GM23248 (cell line): ENCODE results near the gene GAREM2. TPM values are rescaled to one million over a fixed set of nuclear protein-coding genes. Genes with fewer than 3 reads are reported as not detected.
A peak's percentile ranks its signal among the peaks of the same experiment; 100 is the strongest.

Source experiments
- DNase-seq: peaks from one replicate; pipeline ENCODE4 v3.0.0-alpha.2; 2015
- H2AFZ ChIP-seq: fragments of 200-600 bp; sonication (generic); 2 replicates; pipeline ENCODE4 v1.6.1; 2016; ENCODE audit warnings: antibody characterized with exemption
- H3F3A ChIP-seq: fragments of 200-600 bp; sonication (generic); 2 replicates; pipeline ENCODE4 v1.6.1; 2016; ENCODE audit warnings: mild to moderate bottlenecking, antibody characterized with exemption, mixed run types; ENCODE audit not compliant: insufficient read depth
- H3K27ac ChIP-seq: fragments of 200-600 bp; sonication (generic); 2 replicates; pipeline ENCODE4 v1.5.1; 2016; ENCODE audit warnings: mild to moderate bottlenecking
- H3K27me3 ChIP-seq: fragments of 200-600 bp; sonication (generic); replicated peaks from 2 replicates; pipeline ENCODE4 v1.6.1; 2016; ENCODE audit warnings: mild to moderate bottlenecking; ENCODE audit not compliant: insufficient read depth
- H3K36me3 ChIP-seq: fragments of 200-600 bp; sonication (generic); 2 replicates; pipeline ENCODE4 v1.6.1; 2016; ENCODE audit warnings: low read depth, mild to moderate bottlenecking
- H3K4me1 ChIP-seq: fragments of 200-600 bp; sonication (generic); 2 replicates; pipeline ENCODE4 v1.6.1; 2016; ENCODE audit warnings: mild to moderate bottlenecking; ENCODE audit not compliant: insufficient read depth
- H3K4me2 ChIP-seq: fragments of 200-600 bp; sonication (generic); one replicate; pipeline ENCODE4 v1.6.1; 2016; ENCODE audit warnings: mild to moderate bottlenecking; ENCODE audit not compliant: unreplicated experiment
- H3K4me3 ChIP-seq: fragments of 200-600 bp; sonication (generic); 2 replicates; pipeline ENCODE4 v1.5.1; 2016; ENCODE audit warnings: mild to moderate bottlenecking
- H3K79me2 ChIP-seq: fragments of 200-600 bp; sonication (generic); 2 replicates; pipeline ENCODE4 v1.6.1; 2016; ENCODE audit warnings: mild to moderate bottlenecking; ENCODE audit not compliant: insufficient read depth
- H3K9ac ChIP-seq: fragments of 200-600 bp; sonication (generic); 2 replicates; pipeline ENCODE4 v1.6.1; 2016; ENCODE audit warnings: mild to moderate bottlenecking
- H3K9me2 ChIP-seq: fragments of 200-600 bp; sonication (generic); 2 replicates; pipeline ENCODE4 v1.6.1; 2016; ENCODE audit warnings: mixed run types, mild to moderate bottlenecking, moderate library complexity; ENCODE audit not compliant: insufficient read depth
- H3K9me3 ChIP-seq: fragments of 200-600 bp; sonication (generic); one replicate; pipeline ENCODE4 v1.6.1; 2017; ENCODE audit warnings: low read depth
- H4K20me1 ChIP-seq: fragments of 200-600 bp; sonication (generic); 2 replicates; pipeline ENCODE4 v1.6.0; 2016; ENCODE audit not compliant: insufficient read depth
- EZH2 ChIP-seq: fragments of 200-600 bp; sonication (generic); IDR thresholded peaks from 2 replicates; pipeline ENCODE4 v1.6.1; 2018; ENCODE audit warnings: antibody characterized with exemption, mild to moderate bottlenecking; ENCODE audit not compliant: insufficient read depth, poor library complexity, severe bottlenecking
- EZH2phosphoT487 ChIP-seq: fragments of 200-600 bp; sonication (generic); IDR thresholded peaks from 2 replicates; pipeline ENCODE4 v1.6.1; 2018; ENCODE audit warnings: antibody characterized with exemption, moderate library complexity, mild to moderate bottlenecking, low read depth; ENCODE audit not compliant: insufficient read depth
- WGBS, 2 experiments: methylation state at CpG; one replicate each; pipeline ENCODE4 v1.1.6; 2015 to 2017; ENCODE audit warnings: low lambda C conversion rate in 2 of 2, low coverage in 1 of 2; ENCODE audit errors: missing lambda C conversion rate in 2 of 2; 5-methylcytosine and 5-hydroxymethylcytosine counted together
- in situ Hi-C: fragments of 300-500 bp; cut with MboI; formaldehyde crosslinking; loops from 2 replicates; pipeline ENCODE4 v1.15.0; 2020
- polyA plus RNA-seq: library from polyadenylated mRNA; unstranded; fragments of >200 nt; fragmentation: Nextera tagmentation; extraction: Ambion mirVana; gene quantifications from 2 replicates; pipeline ENCODE4 v1.2.1, GENCODE V29; 2016
- total RNA-seq: library from RNA; depleted of rRNA; stranded (reverse); fragments of >200 nt; shearing (Covaris generic); gene quantifications from 2 replicates; pipeline ENCODE4 v1.2.3, GENCODE V29; 2014; rRNA removed

GAREM2 gene
- total and polyA plus RNA-seq, 2 experiments from 2014 or later, result 2.5 to 5.9 TPM

DNA sequence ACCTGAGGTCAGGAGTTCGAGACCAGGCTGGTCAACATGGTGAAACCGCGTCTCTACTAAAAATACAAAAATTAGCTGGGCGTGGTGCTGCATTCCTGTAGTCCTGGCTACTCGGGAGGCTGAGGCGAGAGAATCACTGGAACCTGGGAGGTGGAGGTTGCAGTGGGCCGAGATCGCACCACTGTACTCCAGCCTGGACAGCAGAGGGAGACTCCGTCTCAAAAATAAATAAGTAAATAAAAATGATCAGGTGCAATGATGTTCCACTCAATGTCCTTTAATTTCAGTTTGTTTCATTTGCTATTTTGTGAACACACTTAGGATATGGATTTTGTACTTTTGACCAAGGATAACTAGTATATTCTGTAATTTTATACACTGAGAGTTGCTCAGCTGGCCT is 62.2 kb downstream of the GAREM2 start:
- peaks cover 69% of the 10 kb centered on the region for H3K36me3 ChIP-seq
- DNase-seq, result peak; percentile 9
- H3F3A ChIP-seq, result no peaks in the 10 kb centered on the region
- H3K4me3 ChIP-seq, result no peak overlapping the region
- H3K27me3 ChIP-seq, result no peaks in the 10 kb centered on the region
- H3K9me3 ChIP-seq, result no peaks in the 10 kb centered on the region
- TF ChIP-seq EZH2phosphoT487, result no peak
- TF ChIP-seq EZH2, result no peak
- in situ Hi-C loops, result no loop called here
- no peak overlapping the region for H2AFZ ChIP-seq
- H4K20me1 ChIP-seq, result peaks cover 6% of the 10 kb centered on the region; the same call in 1 of the 2 replicates
- H3K79me2 ChIP-seq, result peaks cover 34% of the 10 kb centered on the region
- WGBS, 2 experiments, result 78 to 80% methylated on average over 9 of the region's 9 CpGs
- H3K4me1 ChIP-seq, result peaks cover 6% of the 10 kb centered on the region; the same call in 1 of the 2 replicates
- no peak overlapping the region for H3K27ac ChIP-seq
- H3K9me2 ChIP-seq, result no peaks in the 10 kb centered on the region
- H3K4me2 ChIP-seq, result no peak overlapping the region
- H3K9ac ChIP-seq, result no peak overlapping the region

DNA sequence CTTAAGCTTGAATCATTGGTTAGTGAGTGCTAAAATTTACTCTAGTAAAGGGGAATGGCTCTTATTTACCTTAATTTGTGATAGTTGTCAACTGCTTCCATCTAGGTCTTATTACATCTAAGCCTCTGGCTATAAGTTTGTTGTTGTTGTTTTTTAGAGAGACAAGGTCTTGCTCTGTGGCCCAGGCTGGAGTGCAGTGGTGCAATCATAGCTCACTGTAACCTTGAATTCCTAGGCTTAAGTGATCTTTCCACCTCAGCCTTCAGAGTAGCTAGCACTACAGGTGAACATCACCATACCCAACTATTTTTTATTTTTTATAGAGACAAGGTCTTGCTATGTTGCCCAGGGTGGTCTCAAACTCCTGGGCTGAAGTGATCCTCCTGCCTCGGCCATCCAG is 65.0 kb downstream of the GAREM2 start:
- TF ChIP-seq EZH2 (no peak), EZH2phosphoT487 (no peak)
- no peak for DNase-seq
- Histone ChIP-seq H3K4me1 (peaks cover 18% of the 10 kb centered on the region; the same call in 1 of the 2 replicates), H3K36me3 (peaks cover 47% of the 10 kb centered on the region), H3K27me3 (no peaks in the 10 kb centered on the region), H3K4me2 (no peak overlapping the region), H3K27ac (no peak overlapping the region), H3K9me3 (no peaks in the 10 kb centered on the region), H4K20me1 (peaks cover 6% of the 10 kb centered on the region; the same call in 1 of the 2 replicates), H3K79me2 (peaks cover 62% of the 10 kb centered on the region), H3K9ac (no peak overlapping the region), H3K4me3 (no peak overlapping the region), H3K9me2 (no peaks in the 10 kb centered on the region), H2AFZ (no peak overlapping the region), H3F3A (no peaks in the 10 kb centered on the region)
- WGBS, 2 experiments, result 52 to 71% methylated on average over 1 of the region's 1 CpG
- in situ Hi-C loops, result no loop called here

DNA sequence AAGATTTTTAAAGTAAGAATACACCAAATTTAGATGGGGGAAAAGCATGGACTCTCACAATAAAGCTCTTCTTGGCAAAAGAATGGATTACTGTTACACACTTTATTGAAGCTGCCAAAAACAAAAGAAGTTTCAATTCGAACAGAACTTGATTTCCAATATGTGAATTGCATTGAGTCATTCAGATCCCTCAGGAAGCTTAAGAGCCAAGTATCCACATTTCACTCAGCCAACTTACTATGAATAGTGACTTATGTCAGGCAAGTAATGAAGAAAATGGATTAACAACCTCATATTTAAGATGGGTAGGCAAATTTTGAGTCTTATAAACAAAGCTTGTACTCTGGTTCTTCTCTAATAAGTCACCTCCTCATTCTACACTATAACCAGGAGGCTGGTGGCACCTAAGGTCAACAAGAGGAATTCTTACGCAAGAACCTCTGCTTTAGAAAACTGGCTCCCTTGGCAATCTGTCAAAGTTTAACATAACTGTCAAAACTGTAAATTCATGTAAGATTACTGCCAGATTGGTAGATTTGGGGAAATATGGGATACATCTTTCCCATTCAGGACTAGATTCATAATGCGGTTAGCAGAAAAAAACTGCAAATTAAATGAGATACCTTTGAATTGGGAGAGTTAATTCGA is 65.5 kb downstream of the GAREM2 start:
- in situ Hi-C loops, result no loop called here
- Histone ChIP-seq H3K27me3 (no peaks in the 10 kb centered on the region), H3K79me2 (peaks cover 68% of the 10 kb centered on the region), H3K9me2 (no peaks in the 10 kb centered on the region), H3K4me3 (no peak overlapping the region), H2AFZ (no peak overlapping the region), H3K36me3 (peaks cover 41% of the 10 kb centered on the region), H3K27ac (no peak overlapping the region), H4K20me1 (peaks cover 6% of the 10 kb centered on the region; the same call in 1 of the 2 replicates), H3K4me1 (peaks cover 18% of the 10 kb centered on the region; the same call in 1 of the 2 replicates), H3K4me2 (no peak overlapping the region), H3F3A (peaks cover 4% of the 10 kb centered on the region; the same call in 1 of the 2 replicates), H3K9ac (no peak overlapping the region), H3K9me3 (no peaks in the 10 kb centered on the region)
- peak; percentile 45 for DNase-seq
- WGBS, 2 experiments, result 59 to 69% methylated on average over 4 of the region's 4 CpGs
- TF ChIP-seq EZH2, result no peak
- TF ChIP-seq EZH2phosphoT487, result no peak

Other genes starting within 250 kb of the GAREM2 start
- gene KIF3C, start 190.6 kb upstream of the GAREM2 start, total RNA-seq, result 7.2 and 18.2 TPM in 2 replicates
- 7.0 and 7.5 TPM in 2 replicates for gene KIF3C, start 190.6 kb upstream of the GAREM2 start, polyA plus RNA-seq
- 86.7 and 97.4 TPM in 2 replicates for gene RAB10, start 139.0 kb upstream of the GAREM2 start, total RNA-seq
- gene RAB10, start 139.0 kb upstream of the GAREM2 start, polyA plus RNA-seq, result 147 and 151 TPM in 2 replicates
- gene HADHA, start 71.5 kb downstream of the GAREM2 start, total RNA-seq, result 106 and 121 TPM in 2 replicates
- gene HADHA, start 71.5 kb downstream of the GAREM2 start, polyA plus RNA-seq, result 122 and 125 TPM in 2 replicates
- gene HADHB, start 71.9 kb downstream of the GAREM2 start, total RNA-seq, result 93.3 and 99.2 TPM in 2 replicates
- 139 and 140 TPM in 2 replicates for gene HADHB, start 71.9 kb downstream of the GAREM2 start, polyA plus RNA-seq
- 11.6 and 19.8 TPM in 2 replicates for gene SELENOI, start 173.1 kb downstream of the GAREM2 start, total RNA-seq
- 3.6 TPM in 2 replicates for gene SELENOI, start 173.1 kb downstream of the GAREM2 start, polyA plus RNA-seq
- gene ADGRF3, start 173.7 kb downstream of the GAREM2 start, total RNA-seq, result under 0.01 TPM in 1 of 2 replicates, not detected in the other
- 0.15 and 0.24 TPM in 2 replicates for gene ADGRF3, start 173.7 kb downstream of the GAREM2 start, polyA plus RNA-seq
- gene DRC1, start 228.8 kb downstream of the GAREM2 start, total RNA-seq, result 0.89 TPM in 1 of 2 replicates, not detected in the other
- gene DRC1, start 228.8 kb downstream of the GAREM2 start, polyA plus RNA-seq, result 0.35 TPM in 1 of 2 replicates, not detected in the other